ENCODE data around the gene HOXD1. TPM values are rescaled to one million over a fixed set of nuclear protein-coding genes. Genes with fewer than 3 reads are reported as not detected.

The HOXD1 gene
- total RNA-seq, 1 experiment from 2014 or later, result not detected

DNA sequence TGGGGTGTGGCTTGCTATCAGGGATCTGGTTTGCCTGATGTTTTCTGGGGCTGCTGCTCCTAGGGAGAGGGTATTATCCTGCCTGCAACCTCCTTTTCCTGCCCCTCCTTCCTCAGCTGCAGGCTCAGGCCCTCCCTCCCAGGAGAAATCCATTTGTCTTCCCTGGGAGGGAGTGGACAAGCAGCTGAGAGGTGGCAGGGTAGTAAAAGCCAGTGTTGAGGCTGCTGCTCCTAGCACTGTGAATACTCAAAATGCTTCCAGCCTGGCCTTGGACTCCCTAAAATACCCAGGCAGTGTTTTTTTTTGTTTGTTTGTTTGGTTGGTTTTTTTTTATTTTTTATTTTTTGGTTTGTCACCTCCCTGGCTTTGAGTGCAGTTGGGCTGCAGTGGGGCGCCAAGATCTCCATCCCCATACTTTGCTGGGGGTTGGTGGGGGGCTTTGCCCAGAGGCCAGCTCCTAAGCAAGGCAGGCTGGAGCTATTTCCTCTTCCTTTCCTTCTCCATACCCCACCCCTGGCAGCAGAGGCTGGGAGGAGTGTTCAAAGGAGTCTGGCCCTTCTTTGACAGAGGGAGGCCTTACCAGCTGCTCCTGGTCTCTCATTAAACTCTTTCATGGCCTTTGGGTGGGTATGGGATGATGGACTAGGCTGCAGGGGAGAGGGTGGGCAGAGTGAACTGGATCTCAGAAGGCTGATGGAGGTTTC, 17.7 kb upstream of the HOXD1 start:
- no peak overlapping the region for H3K4me2 ChIP-seq (ENCODE audit: insufficient read depth, insufficient read length, low read length)

More for the DNA sequence above, 17.7 kb upstream of the HOXD1 start:
- Mint-ChIP-seq H3K36me3 (ENCODE audit: insufficient read depth in 1 of 3, low read depth in 3 of 3) (no peaks in the 10 kb centered on the region; a peak in 1 of 7 replicates), H3K4me3 (no peak overlapping the region; a peak in 1 of 5 replicates), H3K4me1 (peaks cover 12 to 25% of the 10 kb centered on the region in 2 experiments), H3K9me3 (peaks cover 0 to 12% of the 10 kb centered on the region in 2 experiments; a peak in 3 of 5 replicates), H3K27me3 (ENCODE audit: low read depth) (peaks cover 100% of the 10 kb centered on the region), H3K27ac (no peak overlapping the region)
- Histone ChIP-seq H2AK5ac (ENCODE audit: insufficient read length, low read length) (no peak overlapping the region), H3K9me3 (ENCODE audit: control insufficient read depth, low read depth, low read length) (no peaks in the 10 kb centered on the region), H3K23me2 (ENCODE audit: insufficient read length, low read depth, low read length, poor library complexity, severe bottlenecking) (no peaks in the 10 kb centered on the region), H2AFZ (ENCODE audit: low read length) (no peak overlapping the region), H2BK5ac (ENCODE audit: insufficient read length, low read length) (no peak overlapping the region), H2BK120ac (ENCODE audit: low read depth, low read length, poor library complexity, severe bottlenecking) (no peak overlapping the region), H3K4me1 (ENCODE audit: insufficient read depth, low read length) (no peaks in the 10 kb centered on the region), H2BK12ac (ENCODE audit: insufficient read length, low read depth, low read length) (no peak overlapping the region), H4K5ac (ENCODE audit: insufficient read length, low read depth, low read length) (no peak overlapping the region), H3K27ac (ENCODE audit: insufficient read length, low read depth, low read length) (no peak overlapping the region), H3K79me2 (ENCODE audit: insufficient read depth, low read length) (no peaks in the 10 kb centered on the region), H3K18ac (ENCODE audit: insufficient read length, low read depth, low read length) (no peak overlapping the region), H3K79me1 (ENCODE audit: insufficient read depth, low read depth, low read length, poor library complexity, severe bottlenecking) (no peaks in the 10 kb centered on the region), H3K9ac (ENCODE audit: extremely low read depth, insufficient read length, low read length) (no peak overlapping the region), H2BK20ac (ENCODE audit: low read depth, low read length, poor library complexity, severe bottlenecking) (no peak overlapping the region), H4K91ac (ENCODE audit: insufficient read length, low read depth, low read length) (no peak overlapping the region), H4K8ac (replicated peaks; ENCODE audit: insufficient read length, low read depth, low read length) (no peak overlapping the region), H3K27me3 (ENCODE audit: insufficient read depth, low read length) (peaks cover 97% of the 10 kb centered on the region), H3K23ac (ENCODE audit: insufficient read length, low read depth, low read length) (no peak overlapping the region), H3K4ac (ENCODE audit: low read depth, low read length) (no peak overlapping the region), H3K56ac (ENCODE audit: insufficient read length, low read depth, low read length) (no peak overlapping the region), H3T11ph (ENCODE audit: low read length) (no peak overlapping the region), H3K14ac (ENCODE audit: insufficient read depth, low read length) (no peak overlapping the region), H2BK15ac (ENCODE audit: low read depth, low read length) (no peak overlapping the region), H4K20me1 (ENCODE audit: control insufficient read depth, insufficient read depth, insufficient read length) (no peaks in the 10 kb centered on the region)
- DNase-seq, result no peak
- WGBS (ENCODE audit: extremely low coverage, insufficient read length, low lambda C conversion rate), result no CpG with 5 or more reads among the region's 1 CpG
- TF ChIP-seq, protein P1, sequence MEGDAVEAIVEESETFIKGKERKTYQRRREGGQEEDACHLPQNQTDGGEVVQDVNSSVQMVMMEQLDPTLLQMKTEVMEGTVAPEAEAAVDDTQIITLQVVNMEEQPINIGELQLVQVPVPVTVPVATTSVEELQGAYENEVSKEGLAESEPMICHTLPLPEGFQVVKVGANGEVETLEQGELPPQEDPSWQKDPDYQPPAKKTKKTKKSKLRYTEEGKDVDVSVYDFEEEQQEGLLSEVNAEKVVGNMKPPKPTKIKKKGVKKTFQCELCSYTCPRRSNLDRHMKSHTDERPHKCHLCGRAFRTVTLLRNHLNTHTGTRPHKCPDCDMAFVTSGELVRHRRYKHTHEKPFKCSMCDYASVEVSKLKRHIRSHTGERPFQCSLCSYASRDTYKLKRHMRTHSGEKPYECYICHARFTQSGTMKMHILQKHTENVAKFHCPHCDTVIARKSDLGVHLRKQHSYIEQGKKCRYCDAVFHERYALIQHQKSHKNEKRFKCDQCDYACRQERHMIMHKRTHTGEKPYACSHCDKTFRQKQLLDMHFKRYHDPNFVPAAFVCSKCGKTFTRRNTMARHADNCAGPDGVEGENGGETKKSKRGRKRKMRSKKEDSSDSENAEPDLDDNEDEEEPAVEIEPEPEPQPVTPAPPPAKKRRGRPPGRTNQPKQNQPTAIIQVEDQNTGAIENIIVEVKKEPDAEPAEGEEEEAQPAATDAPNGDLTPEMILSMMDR (conservative IDR thresholded peaks at IDR 0.05), result no peak
